ENCODE measurements around the gene DPEP3.

DNA sequence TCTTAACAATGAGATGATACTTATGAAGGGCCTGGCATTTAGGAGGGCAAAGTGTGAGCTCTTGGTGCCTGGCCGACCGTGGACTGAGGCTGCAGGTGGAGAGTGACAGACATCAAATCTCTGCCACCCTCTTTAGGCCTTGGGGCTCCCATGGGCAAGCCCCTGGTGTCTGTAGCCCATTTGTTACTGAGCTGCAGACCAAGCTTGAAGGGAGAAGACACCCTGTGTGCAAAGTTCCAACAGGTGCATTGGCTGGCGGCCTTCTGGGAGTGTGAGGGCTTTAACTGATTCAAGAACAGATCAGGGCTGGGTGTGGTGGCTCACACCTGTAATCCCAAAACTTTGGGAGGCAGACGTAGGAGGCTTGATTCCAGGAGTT lies 47.8 kb downstream of the DPEP3 start:
- TF ChIP-seq, protein P1, sequence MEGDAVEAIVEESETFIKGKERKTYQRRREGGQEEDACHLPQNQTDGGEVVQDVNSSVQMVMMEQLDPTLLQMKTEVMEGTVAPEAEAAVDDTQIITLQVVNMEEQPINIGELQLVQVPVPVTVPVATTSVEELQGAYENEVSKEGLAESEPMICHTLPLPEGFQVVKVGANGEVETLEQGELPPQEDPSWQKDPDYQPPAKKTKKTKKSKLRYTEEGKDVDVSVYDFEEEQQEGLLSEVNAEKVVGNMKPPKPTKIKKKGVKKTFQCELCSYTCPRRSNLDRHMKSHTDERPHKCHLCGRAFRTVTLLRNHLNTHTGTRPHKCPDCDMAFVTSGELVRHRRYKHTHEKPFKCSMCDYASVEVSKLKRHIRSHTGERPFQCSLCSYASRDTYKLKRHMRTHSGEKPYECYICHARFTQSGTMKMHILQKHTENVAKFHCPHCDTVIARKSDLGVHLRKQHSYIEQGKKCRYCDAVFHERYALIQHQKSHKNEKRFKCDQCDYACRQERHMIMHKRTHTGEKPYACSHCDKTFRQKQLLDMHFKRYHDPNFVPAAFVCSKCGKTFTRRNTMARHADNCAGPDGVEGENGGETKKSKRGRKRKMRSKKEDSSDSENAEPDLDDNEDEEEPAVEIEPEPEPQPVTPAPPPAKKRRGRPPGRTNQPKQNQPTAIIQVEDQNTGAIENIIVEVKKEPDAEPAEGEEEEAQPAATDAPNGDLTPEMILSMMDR (optimal IDR thresholded peaks at IDR 0.05 in 1 of 3, IDR thresholded peaks at IDR 0.05 in 1 of 3, conservative IDR thresholded peaks at IDR 0.05 in 1 of 3; ENCODE audit: extremely low read depth in 1 of 3, insufficient read depth in 2 of 3, low read length in 3 of 3): no peak
- no peak for TF ChIP-seq EZH2 (IDR thresholded peaks at IDR 0.05; ENCODE audit: low read length)

Measured in keratinocyte (primary cell).